ENCODE results near the gene NID2.

Gene NID2

GRCh38 chr14:51998348-51998747 lies 70.5 kb downstream of the NID2 start:
- DNase-seq, result no peak

- DNase-seq, result no peak
Measured at GRCh38 chr14:51996148-51996746, 72.6 kb downstream of the NID2 start.

- DNase-seq, result no peak
Measured at GRCh38 chr14:51993285-51993920, 75.5 kb downstream of the NID2 start.

GRCh38 chr14:51990488-51990887 lies 78.4 kb downstream of the NID2 start:
- DNase-seq, result no peak

- peak; percentile 86 for DNase-seq
Measured at GRCh38 chr14:51989293-51990234, 79.3 kb downstream of the NID2 start, which contains the start of gene RTRAF. TSS of gene RTRAF (plus strand) at chr14:51989546. CDS start at chr14:51989640, 94 bp downstream.

DNA sequence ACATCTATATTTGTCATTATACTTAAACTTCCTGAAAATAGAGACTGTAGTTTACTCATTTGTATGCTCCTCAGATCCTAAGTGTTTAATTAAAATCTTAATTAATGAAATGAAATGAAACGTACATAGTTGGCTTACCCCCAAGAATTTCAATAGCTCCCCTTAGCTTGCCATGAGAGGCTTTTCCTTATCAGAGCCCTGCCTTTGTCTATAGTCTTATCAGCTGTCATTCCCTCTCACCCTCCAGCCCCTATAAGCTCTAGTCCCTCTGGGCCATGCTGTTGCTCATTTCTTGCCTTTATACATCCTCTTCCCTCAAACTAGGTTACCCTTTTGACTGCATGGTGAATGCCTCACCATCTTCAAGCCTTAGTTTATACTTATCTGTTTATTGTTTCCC lies 80.6 kb downstream of the NID2 start:
- no peak for DNase-seq

DNA sequence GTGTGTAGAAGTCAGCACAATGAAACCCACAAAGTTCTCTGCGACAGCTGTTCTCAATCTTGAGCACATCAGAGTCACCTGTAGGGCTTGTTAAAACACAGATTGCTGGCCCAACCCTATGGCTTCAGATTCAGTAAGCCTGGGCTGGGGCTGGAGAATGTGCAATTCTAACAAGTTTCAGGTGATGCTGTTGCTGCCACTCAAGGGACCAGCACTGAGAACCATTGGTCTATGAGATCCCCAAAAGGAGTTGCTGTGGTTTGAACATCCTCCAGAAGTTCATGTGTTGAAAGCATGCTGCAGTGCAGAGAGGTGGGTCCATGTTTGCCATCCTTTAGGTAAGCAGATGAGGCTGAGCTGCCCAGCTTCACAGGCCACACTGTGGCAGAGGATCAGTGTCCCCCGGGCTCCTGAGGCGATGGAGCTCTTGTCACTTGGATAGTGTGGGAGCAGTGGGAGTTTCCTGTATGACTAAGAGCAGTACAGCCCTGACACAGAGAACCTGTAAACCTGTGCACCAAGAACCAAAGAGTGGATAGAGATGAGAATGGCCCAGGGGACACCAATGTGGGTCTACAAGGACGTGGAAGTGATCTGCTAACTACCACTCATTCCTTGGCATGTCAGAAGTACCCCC lies 87.5 kb downstream of the NID2 start:
- no peak for DNase-seq

DNA sequence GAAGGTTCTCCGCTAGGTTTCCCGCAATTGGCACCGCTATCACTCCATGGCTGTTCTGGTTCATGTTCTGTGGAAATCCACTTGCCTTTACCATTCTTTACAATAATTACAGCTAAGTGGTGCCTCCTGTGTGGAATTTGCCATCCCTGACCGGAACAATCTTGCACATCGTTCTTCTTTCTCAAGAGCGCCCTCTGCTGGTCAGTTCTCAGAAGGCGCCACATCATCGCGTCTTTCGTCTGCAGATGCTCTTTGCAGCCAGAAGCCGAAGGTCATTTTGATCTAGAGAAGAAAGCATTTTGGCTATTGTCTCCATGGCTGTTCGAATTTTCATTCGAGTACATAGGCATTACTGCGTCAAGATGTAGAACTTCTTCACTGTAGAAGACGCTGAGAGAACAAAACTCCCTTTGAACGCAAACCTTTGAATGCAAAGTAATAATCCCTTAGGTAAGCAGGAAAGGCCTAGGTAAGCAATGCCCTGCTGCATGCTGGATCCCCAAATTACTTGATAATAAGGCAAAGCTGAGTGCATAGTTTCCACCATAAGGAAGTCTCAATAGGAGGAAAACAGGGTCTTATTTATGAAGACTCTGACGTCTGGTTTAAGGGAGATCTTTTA lies 89.7 kb downstream of the NID2 start:
- peak; percentile 84 for DNase-seq

- DNase-seq, result no peak
Measured at GRCh38 chr14:51978681-51979085, 90.2 kb downstream of the NID2 start.

DNA sequence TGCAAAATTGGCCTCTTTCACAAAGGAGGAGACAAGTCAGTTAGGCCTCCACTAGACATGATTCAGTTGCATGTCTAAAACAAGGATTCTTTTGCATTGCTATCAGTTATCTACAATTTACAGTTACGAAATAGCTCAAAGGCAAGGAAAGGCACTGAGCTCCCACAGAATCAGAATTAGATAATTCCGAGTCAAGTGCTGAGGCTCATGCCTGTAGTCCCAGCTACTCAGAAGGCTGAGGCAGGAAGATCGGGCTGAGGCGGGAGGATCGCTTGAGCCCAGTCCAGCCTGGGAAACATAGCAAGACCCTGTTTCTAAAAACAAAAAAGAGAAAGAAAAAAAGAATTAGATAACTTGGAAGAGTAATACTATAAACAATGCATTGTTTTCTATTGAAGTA lies 91.8 kb downstream of the NID2 start:
- DNase-seq, result no peak

GRCh38 chr14:51972566-51972965 lies 96.3 kb downstream of the NID2 start:
- no peak for DNase-seq

DNA sequence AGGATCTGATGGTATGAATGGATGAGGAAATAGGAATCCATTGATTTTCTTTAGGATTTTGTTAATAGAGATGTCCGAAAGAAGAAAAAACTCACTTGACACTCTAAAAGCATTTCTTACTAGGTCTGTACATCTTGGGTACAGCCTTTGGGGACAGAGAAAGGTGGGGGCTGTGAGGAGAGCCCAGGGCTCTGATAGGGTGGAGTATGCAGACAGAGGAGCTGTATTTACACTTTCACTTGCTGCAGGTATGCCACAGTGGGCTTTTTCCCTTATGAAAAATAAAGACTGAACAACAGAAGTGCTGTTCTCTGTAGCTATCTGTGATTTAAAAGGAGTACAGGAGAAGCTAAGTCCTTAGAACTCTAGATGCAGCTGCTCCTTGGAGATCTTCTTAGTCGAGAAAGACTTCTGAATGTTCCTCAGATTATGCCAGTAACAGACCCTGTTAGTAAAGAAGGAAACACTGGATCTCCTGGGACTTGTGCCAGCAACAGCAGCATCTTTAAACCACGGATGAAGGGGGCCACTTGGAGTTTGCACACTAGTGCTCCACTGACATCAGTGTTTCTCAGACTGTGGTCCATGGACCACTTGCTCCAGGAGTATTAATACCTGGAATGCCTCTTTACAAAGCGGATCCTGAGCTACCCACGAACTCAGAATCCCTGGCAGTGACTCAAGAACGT lies 98.9 kb downstream of the NID2 start:
- DNase-seq, result no peak

DNA sequence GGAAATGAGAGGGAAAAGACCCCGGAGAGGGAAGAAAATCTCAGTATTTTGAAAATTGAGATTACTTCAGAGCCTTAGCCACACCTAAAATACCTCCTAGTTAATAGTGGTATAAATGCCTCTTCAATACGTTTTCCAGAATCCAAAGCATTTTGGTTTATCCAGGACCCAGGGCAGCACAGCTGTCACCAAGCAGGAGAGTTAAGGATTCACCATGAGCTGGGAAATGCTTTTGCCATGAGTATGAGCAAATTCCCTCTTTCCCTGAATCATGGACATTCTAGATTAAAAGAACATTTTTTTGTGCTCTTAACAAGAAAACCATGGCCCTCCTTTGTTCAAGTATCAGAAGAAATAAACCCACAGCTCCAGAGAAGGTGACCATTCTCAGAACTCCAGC lies 101.3 kb downstream of the NID2 start:
- no peak for DNase-seq

DNA sequence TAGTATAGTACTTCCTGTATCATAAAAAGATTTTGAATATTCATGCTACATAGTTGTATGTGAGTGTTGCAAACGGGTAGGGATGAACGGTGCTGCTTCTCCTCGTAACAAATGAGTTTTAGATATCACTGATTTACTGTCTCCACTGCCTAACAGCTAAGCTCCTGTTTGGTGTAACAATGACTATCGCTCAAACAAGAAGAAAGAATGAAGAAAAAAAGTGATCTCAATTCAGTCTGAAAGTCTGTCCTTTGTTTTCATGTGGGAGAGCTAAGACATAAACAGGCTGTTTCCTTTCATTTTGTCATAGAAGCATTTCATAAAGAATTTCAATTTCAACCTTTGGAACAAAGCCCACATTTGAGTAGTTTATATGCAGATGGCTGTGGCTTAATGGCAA lies 105.6 kb downstream of the NID2 start:
- DNase-seq, result no peak

DNA sequence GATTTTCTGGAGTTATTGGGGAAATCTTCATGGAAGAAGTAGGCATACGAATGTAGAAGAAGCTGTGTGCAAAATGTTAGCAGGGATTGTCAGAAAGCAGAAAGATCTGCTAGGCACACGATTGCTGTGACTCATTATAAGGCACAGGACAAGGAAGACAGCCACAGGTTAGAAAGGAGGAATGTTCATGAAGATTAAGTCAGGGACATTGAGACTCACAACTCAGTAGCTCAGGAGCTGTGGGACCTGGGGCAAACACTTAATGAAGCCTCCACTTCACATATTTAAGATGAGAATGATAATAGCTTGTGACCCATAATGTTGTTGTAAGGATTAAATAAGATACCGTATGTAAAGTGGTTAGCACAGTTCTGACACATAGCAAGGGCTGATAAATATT lies 106.1 kb downstream of the NID2 start:
- DNase-seq, result no peak

- no peak for DNase-seq
Measured at GRCh38 chr14:51960866-51961265, 108.0 kb downstream of the NID2 start.

DNA sequence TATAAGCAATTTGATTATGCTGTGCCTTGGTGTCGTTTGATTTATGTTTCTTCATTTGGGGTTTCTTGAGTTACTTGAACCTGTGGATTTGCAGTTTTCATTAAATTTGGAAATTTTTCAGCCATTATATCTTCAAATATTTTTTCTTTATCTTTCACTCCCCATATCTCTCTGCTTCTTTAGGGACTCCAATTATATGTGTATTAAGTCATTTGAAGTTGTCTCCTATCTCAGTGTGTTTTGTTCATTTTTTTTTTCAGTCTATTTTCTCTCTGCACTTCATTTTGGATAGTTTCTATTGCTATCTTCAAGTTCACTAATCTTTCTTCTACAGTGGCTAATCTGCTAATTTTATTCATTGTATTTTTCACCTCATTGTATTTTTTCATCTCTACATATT lies 108.9 kb downstream of the NID2 start:
- DNase-seq, result no peak

GRCh38 chr14:51957950-51958349 lies 110.9 kb downstream of the NID2 start:
- DNase-seq, result no peak
